Measurements from ENCODE around the gene DLGAP1.

GRCh38 chr18:3607309-3608098, 847.6 kb downstream of the DLGAP1 start:
- TF ChIP-seq, protein P1, sequence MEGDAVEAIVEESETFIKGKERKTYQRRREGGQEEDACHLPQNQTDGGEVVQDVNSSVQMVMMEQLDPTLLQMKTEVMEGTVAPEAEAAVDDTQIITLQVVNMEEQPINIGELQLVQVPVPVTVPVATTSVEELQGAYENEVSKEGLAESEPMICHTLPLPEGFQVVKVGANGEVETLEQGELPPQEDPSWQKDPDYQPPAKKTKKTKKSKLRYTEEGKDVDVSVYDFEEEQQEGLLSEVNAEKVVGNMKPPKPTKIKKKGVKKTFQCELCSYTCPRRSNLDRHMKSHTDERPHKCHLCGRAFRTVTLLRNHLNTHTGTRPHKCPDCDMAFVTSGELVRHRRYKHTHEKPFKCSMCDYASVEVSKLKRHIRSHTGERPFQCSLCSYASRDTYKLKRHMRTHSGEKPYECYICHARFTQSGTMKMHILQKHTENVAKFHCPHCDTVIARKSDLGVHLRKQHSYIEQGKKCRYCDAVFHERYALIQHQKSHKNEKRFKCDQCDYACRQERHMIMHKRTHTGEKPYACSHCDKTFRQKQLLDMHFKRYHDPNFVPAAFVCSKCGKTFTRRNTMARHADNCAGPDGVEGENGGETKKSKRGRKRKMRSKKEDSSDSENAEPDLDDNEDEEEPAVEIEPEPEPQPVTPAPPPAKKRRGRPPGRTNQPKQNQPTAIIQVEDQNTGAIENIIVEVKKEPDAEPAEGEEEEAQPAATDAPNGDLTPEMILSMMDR (IDR thresholded peaks at IDR 0.05) = no peak
- no peak for TF ChIP-seq POLR2AphosphoS5 (IDR thresholded peaks at IDR 0.05; ENCODE audit: insufficient read depth in 1 of 2, low read depth in 1 of 2)
